ENCODE results near the gene SLC35A3.
"Not testable (repeated sequence)": the region's sequence is repeated elsewhere in the genome, so short reads cannot be mapped to it uniquely, and the experiment has no call there.

The SLC35A3 gene

DNA sequence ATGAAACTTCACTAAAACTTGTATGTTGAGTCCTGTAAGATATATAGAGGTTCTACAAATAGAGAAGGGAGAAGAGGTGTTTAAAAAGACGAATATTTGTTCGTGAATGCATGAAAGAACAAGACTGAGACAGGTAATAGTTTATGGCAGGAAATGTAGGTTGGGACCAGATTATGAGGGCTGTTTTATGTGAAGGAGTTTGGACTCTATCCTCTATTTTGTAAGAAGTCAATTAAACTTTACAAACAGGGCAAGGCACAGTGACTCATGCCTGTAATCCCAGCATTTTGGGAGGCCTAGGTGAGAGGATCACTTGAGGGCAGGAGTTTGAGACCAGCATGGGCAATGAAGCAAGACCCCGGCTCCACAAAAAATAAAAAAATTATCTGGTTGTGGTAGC, 5.7 kb downstream of the SLC35A3 start:
- no peak for DNase-seq

DNA sequence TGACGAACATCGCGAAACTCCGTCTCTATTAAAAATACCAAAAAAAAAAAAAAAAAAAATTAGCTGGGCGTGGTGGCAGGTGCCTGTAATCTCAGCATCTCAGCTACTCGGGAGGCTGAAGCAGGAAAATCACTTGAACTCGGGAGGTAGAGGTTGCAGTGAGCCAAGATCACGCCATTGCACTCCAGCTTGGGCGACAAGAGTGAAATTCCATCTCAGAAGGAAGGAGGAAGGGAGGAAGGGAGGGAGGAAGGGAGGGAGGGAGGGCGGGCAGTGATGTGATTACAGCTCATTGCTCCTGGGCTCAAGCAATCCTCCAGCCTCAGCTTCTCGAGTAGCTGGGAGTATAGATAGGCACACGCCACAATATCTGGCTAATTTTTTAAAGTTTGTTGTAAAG, 7.5 kb downstream of the SLC35A3 start:
- not testable (repeated sequence) for DNase-seq

DNA sequence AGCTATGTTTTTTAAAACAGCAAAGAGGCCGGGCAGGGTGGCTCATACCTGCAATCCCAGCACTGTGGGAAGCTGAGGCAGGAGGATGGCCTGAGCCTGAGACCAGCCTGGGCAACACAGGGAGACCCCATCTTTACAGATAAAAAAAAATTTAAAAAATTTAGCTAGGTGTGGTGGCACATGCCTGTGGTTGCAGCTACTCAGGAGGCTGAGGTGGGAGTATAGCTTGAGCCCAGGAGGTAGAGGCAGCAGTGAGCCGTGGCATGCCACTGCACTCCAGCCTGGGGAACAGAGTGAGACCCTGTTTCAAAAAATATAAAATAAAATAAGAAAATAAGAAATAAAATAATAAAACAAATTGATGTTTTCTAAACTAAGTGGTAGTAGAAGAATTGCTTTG, 8.4 kb downstream of the SLC35A3 start:
- DNase-seq: no peak

DNA sequence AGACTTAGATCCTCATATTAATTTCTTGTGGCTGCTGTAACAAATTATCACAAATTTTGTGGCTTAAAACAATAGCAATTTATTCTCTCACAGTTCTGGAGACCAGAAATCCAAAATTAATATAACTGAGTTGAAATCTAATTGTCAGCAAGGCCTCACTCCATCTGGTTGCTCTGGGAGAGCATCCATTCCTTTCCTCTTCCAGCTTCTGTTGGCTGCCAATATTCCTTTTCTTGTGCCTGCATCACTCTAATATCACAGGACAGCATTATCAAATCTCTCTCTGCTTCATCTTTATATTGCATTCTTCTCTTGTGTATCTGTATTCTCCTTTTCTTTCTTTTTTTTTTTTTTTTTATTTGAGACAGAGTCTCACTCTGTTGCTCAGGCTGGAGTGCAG, 9.3 kb downstream of the SLC35A3 start:
- no peak for DNase-seq

- no peak for DNase-seq
Measured at GRCh38 chr1:99980928-99981327, 11.1 kb downstream of the SLC35A3 start.

GRCh38 chr1:99986656-99987225, 16.9 kb downstream of the SLC35A3 start:
- no peak for DNase-seq

GRCh38 chr1:99988210-99988765, 18.5 kb downstream of the SLC35A3 start:
- no peak for DNase-seq

GRCh38 chr1:99992044-99992722, 22.4 kb downstream of the SLC35A3 start:
- DNase-seq: no peak

- DNase-seq: no peak
Measured at GRCh38 chr1:99992760-99993467, 23.1 kb downstream of the SLC35A3 start.

DNA sequence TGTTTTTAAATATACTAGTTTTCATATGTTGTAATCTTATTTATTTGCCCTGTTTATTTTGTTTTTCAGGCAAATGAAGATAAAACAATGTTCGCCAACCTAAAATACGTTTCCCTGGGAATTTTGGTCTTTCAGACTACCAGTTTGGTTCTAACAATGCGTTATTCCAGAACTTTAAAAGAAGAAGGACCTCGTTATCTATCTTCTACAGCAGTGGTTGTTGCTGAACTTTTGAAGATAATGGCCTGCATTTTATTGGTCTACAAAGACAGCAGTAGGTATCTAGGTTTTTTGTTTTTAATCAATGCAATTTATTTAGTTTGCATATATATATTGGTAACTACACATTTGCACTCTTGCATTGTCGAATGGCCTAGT, 23.7 kb downstream of the SLC35A3 start:
- DNase-seq: no peak

DNA sequence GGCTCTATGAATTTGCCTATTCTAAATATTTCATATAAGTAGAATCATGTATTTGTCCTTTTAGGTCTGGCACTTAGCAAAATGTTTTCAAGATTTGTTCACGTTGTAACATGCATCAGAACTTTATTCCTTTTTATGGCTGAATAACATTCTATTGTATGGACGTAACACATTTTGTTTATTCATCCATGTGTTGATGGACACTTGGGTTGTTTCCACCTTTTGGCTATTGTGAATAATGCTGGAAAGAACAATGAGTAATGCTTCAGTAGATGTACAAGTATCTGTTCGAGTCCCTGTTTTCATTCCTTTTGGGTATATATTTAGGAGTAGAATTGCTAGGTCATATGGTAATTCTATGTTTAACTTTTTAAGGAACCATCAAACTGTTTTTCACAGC, 24.7 kb downstream of the SLC35A3 start:
- DNase-seq: no peak

- no peak for DNase-seq
Measured at GRCh38 chr1:99996951-99997350, 27.2 kb downstream of the SLC35A3 start.

DNA sequence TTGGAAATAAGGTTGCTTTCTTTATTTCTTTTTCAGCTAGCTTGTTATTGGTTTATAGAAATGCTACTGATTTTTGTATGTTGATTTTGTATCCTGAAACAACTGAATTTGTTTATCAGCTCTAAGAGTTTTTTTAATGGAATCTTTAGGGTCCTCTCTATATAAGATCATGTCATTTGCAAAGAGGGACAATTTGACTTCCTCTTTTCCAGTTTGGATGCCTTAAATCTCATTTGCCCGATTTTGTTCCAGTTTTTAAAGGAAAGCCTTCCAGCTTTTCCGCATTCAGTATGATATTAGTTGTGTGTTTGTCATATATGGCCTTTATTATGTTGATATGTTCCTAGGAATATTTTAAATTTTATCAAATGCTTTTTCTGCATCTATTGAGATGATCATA, 31.7 kb downstream of the SLC35A3 start:
- DNase-seq: no peak

- DNase-seq: no peak
Measured at GRCh38 chr1:100005424-100005823, 35.6 kb downstream of the SLC35A3 start.

GRCh38 chr1:100006688-100007087, 36.9 kb downstream of the SLC35A3 start:
- DNase-seq: no peak

GRCh38 chr1:100009458-100009857, 39.7 kb downstream of the SLC35A3 start:
- no peak for DNase-seq

GRCh38 chr1:100010804-100011203, 41.0 kb downstream of the SLC35A3 start:
- no peak for DNase-seq

GRCh38 chr1:100019220-100019619, 49.4 kb downstream of the SLC35A3 start:
- no peak for DNase-seq

DNA sequence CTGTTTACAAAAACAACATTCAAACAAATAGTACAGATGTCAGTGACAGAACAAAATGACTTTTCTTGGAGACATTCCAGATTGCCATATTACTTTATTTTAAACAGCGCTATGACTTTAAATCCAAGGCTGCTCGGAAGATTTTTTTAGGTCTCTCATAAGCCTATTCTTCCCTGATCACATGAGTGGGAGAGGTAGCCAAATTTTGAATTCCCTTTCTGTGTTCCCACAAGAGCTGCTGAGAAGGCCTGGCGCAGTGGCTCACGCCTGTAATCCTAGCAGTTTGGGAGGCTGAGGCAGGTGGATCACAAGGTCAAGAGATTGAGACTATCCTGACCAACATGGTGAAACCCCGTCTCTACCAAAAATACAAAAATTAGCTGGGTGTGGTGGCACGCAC, 53.7 kb downstream of the SLC35A3 start:
- no peak for DNase-seq

GRCh38 chr1:100027212-100027611, 57.4 kb downstream of the SLC35A3 start:
- DNase-seq: no peak

- DNase-seq: no peak
Measured at GRCh38 chr1:100028765-100029164, 59.0 kb downstream of the SLC35A3 start.

DNA sequence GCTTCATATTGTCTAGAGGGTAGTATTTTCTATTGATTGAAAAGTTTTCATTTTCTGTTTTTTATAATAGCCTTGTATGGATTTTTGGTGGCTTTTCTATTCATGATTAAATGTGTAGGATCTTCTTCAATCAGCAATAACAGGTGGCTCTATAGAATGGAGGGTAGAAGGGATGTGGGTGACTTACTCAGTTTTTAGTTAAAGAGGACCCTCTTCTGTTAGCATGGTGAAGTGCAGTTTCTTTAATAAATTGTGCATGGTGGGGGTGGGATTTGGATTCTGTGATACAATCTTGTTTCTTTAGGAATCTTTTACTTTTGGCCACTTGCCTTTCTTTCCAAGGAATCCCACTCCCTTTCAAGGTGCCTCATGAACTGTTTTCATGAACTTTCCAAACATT, 64.7 kb downstream of the SLC35A3 start:
- no peak for DNase-seq

DNA sequence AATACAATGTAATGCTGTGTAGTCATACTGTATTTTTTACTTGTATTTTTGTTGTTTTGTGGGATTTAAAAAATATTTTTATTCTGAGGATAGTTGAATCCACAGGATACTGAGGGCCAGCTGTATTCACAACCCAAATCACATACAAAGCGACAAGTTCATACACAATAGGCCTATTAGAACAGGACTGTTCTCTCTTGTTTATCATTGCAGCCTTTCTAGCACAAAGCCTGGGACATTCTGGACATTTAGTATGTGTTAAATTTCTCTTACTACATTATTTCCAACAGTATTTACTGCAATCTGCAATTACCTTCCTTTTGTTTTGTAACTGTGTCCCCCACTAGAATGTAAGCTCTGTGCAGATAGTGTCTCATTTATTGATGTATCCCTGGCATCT, 65.4 kb downstream of the SLC35A3 start:
- DNase-seq: no peak
